Stimulated activated CD4-positive, alpha-beta T cell treated with anti-CD3 and anti-CD28 coated beads, TNF-alpha, amount 100 ng/mL, for 4 hours (primary cell): ENCODE data around the gene ARAP1.
A peak's percentile ranks its signal among the peaks of the same experiment; 100 is the strongest.

ENCODE experiments used
- DNase-seq, 3 experiments: peaks; one replicate each; pipeline ENCODE4 v3.0.0-alpha.2; 2020; ENCODE audit warnings: low read depth in 3 of 3

The ARAP1 gene

DNA sequence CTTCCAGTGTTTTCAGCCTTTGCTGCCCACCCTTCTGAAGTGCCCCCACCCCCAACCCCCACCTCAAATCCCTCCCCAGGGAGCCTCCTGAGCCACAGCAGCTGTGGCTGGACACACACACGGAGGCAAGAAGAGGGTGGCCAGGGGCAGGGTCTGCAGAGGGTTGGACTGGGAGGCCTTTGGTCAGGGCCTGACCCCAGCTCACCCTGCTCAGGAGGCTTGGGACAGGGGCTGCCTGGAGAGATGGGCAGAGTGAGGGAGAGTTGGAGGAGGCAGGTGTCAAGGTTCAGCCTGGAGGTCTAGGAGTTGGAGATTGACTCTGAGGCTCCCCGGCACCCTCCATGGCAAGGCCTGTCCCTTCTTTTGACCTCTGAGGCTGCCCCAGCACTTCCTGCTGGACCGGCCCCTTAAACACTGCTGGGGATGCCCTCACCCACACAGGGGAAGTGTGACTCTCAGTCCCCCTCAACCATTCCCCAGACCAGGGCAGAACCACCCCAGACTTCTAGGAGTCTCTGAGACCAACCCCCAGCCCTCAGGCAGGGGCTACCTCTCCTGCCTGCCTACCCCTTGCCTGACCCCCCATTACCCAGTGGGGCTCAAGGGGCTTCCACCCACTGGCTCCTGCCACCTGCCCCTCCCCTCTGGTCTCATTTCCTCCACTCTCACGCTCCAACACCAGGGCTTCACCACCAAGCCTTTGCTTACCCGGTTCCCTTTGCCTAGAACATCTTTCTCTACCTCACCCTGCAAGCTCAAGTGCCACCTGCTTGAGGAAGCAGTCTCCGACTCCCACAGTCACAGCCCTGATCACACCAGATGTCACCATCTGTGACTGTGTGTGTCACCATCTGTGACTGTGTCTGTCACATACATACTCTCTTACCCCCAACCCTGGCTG lies 8.6 kb downstream of the ARAP1 start:
- no peak for DNase-seq

DNA sequence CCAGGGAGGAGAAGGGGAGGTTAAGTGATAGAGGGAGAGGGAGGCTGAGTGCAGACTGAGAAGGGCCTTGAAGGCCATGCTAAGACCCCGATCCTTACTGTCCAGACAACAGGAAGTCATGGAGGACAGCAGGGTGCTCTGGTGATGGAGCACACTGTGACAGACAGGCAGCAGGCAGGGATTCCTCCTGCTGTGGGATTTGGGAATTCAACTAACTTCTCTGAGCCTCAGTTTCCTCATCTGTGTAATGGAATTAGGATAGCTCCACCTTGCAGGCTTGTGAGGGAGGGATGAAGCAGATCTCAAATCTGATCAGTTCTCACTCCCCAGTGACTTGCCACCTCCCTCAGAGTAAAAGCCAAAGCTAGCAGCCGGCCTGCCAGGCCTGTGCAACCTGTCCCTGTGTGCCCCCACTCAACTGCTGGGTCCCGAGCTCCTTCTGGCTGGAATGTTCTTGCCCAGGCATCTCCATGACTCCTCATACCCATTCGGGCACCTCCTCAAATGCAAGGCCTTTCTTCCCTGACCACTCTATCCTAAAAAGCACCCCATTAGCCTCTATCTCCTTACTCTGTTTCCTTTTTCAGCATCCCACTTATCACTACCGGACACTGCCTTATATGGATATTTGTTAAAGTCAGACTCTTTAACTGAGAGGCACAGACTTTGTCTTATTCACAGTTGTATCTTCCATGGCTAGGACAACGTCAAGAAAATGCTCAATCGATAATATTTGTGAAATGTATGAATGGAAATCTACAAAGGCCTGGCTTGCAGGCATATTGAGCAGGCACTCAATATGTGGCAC lies 9.5 kb downstream of the ARAP1 start:
- no peak for DNase-seq

GRCh38 chr11:72741849-72742512 lies 10.2 kb downstream of the ARAP1 start:
- DNase-seq, result no peak

DNA sequence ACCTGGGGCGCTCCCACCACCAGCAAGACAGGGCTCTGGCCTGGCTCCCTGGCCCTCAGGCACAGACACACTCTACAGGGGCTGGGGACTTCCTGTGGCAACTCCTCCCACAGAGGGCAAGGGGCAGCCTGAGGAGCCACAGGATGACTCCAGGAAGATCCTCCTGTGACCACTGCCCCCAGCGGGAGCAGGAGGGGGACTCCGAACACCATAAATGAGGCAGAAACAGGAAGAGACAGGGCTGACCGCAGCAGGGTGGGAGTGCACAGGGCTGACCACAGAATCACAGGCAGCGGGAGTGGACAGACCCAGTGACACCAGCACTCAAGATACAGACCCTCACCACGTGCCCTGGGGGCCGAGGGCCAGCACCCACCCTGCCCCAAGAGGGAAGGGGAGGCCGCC lies 10.8 kb downstream of the ARAP1 start:
- no peak for DNase-seq

- no peak for DNase-seq
Observed at GRCh38 chr11:72740562-72741428, 11.4 kb downstream of the ARAP1 start.

- no peak for DNase-seq
Observed at GRCh38 chr11:72740060-72740424, 12.2 kb downstream of the ARAP1 start.

DNA sequence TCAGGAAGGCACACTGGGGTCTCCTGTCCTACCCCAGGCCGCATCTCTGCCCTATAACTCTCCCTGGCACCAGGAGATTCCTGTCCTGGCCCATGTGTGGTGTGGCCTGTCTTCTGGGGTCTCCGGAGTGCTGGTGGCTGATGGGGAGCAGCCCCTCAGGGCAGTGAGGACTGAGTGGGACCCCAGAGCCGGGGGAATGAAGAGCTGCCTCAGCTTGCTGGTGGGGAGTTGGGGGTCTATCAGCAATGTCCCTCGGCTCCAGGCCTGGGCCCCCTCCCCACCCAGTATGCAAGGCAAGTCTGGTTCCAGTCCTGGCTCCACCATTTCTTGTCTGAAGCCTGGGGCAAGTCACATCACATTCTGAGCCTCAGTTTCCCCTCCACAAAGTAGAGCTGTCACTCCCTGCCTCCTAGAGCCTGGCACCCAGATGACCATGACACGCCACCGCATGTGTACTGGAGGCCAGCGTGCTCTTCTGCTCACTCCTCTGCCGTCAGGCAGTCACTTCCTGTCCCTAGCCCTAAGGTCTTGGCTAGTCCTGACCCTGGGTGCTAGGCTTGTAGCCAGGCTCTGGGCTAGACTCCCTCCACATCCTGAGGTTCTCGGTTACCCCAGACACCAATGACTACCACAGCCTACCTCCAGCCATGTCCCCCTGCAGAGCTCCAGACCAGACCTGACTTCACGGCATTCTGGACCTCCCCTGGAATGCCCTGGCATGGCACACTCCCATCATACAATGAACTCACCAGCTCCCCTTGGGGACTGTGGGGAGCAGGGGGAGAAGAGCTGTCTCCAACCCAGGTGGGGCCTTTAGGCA lies 12.8 kb downstream of the ARAP1 start:
- no peak for DNase-seq

GRCh38 chr11:72738199-72739141 lies 13.7 kb downstream of the ARAP1 start:
- DNase-seq, result no peak

- DNase-seq, result no peak
Observed at GRCh38 chr11:72737336-72737735, 14.9 kb downstream of the ARAP1 start.

- DNase-seq, result peak in 2 of 3 experiments; percentile 18 to 39
Observed at GRCh38 chr11:72736452-72737069, 15.6 kb downstream of the ARAP1 start.

DNA sequence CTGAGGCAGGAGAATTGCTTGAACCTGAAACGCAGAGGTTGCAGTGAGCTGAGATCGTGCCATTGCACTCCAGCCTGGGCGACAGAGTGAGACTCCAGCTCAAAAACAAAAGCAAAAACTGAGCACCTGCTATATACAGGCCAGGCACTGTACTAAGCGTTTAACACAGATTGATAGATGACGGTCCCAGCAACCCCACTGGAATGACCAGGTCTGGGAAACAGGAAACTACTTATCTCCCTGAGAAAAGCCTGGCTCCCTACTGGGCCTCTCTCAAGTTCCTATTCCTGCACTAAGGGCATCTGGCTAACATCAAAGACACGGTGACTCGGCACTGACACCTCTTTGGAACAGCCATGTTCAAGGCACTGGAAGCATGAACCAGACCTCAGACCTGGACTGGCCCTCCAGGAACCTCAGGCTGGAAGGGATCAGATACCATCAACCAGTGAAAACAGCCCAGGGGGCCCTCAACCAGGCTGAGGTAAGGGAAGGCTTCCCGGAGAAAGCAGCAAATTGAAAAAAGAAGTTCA lies 16.6 kb downstream of the ARAP1 start:
- no peak for DNase-seq

GRCh38 chr11:72732329-72732728 lies 19.9 kb downstream of the ARAP1 start:
- DNase-seq, result no peak

GRCh38 chr11:72730737-72731136 lies 21.5 kb downstream of the ARAP1 start:
- DNase-seq, result no peak

- DNase-seq, result no peak
Observed at GRCh38 chr11:72730243-72730642, 22.0 kb downstream of the ARAP1 start.

DNA sequence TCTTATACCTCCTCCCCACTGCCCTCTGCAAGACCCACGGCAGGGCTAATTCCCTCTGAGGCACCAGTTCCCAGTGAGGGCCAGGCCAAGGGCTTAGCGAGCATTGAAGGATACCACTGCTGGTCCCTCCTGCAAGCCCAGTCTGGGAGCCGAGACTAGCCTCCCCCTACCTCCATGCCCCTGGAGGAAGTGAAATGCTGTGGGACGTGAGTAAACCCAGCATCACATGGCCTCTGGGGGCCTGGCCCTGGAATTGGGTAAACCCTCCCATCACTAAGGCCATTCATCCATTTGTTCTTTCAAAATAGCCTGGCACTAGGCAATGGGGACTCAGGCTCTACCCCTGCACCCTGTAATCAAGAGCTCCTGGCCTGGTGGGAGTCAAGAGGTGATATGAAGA lies 24.7 kb downstream of the ARAP1 start:
- no peak for DNase-seq

GRCh38 chr11:72726266-72727220 lies 25.7 kb downstream of the ARAP1 start:
- DNase-seq, result no peak

DNA sequence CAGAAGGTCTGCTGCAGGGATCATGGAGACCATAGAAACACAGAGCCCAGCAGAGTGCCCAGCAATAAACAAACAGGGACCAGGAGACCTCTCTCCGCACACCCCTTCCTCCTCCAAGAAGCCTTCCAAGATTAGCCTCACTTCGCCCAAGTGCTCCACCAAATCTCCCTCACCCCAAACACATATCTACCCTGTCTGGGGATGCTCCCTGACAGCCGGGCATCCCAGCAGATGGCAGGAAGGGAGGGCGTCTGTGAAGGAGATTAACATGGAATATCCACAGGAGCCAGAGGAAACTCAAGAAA lies 26.5 kb downstream of the ARAP1 start:
- no peak for DNase-seq
